Transverse colon (tissue), 3 donors: Measurements from ENCODE around the gene HSPB3.

Experiments
- CTCF ChIP-seq, 5 experiments: fragments of 200-600 bp in 3 of 5; fragments of 450-650 bp in 2 of 5; sonication (generic) in 3 of 5; IDR thresholded peaks; 1 replicate in 2 of 5; 2 replicates in 3 of 5; pipeline ENCODE4 v1.5.1; 2016 to 2017; ENCODE audit warnings: antibody characterized with exemption in 5 of 5, inconsistent platforms in 3 of 5, mild to moderate bottlenecking in 2 of 5, moderate library complexity in 1 of 5
- EP300 ChIP-seq: sonication (generic); formaldehyde crosslinking; IDR thresholded peaks from one replicate; pipeline ENCODE4 v1.6.1; 2017; ENCODE audit warnings: antibody characterized with exemption, low read depth

GRCh38 chr5:54477941-54478478 lies 22.5 kb downstream of the HSPB3 start:
- TF ChIP-seq EP300 (no peak), CTCF (IDR thresholded peaks at IDR 0.05) (no peak)
